GM12892 (cell line): Measurements from ENCODE around the gene SYK.
A peak's percentile ranks its signal among the peaks of the same experiment; 100 is the strongest.
"Not testable (repeated sequence)": the region's sequence is repeated elsewhere in the genome, so short reads cannot be mapped to it uniquely, and the experiment has no call there.

Source experiments
- DNase-seq: peaks from one replicate; pipeline ENCODE4 v3.0.0; 2011; ENCODE audit not compliant: insufficient read length
- FAIRE-seq: peaks from 2 replicates; lab custom pipeline; 2011; peaks lifted over from hg19 to GRCh38; lab: Jason Lieb, UNC
- POLR2A ChIP-seq: IDR thresholded peaks from 2 replicates; pipeline ENCODE4 v1.6.1; 2011; ENCODE audit warnings: low read depth, low read length, control low read depth
- POLR2AphosphoS5 ChIP-seq: IDR thresholded peaks from 2 replicates; pipeline ENCODE4 v1.6.1; 2011; ENCODE audit warnings: low read depth, low read length, control low read depth
- TAF1 ChIP-seq: IDR thresholded peaks from 2 replicates; pipeline ENCODE4 v1.6.1; 2011; ENCODE audit warnings: low read depth, mild to moderate bottlenecking, control low read depth, low read length, borderline replicate concordance

The SYK gene

GRCh38 chr9:90775657-90776056 is 26.0 kb upstream of the SYK start:
- TF ChIP-seq POLR2AphosphoS5 = no peak
- TF ChIP-seq POLR2A = no peak
- no peak for TF ChIP-seq TAF1
- peak; percentile 71 for FAIRE-seq
- no peak for DNase-seq

- FAIRE-seq = no peak
- TF ChIP-seq POLR2A = no peak
- TF ChIP-seq TAF1 = no peak
- TF ChIP-seq POLR2AphosphoS5 = no peak
- no peak for DNase-seq
These were observed 22.9 kb upstream of the SYK start for GRCh38 chr9:90778746-90779145.

- FAIRE-seq = no peak
- DNase-seq = no peak
- TF ChIP-seq TAF1 (no peak), POLR2A (no peak), POLR2AphosphoS5 (no peak)
These were observed 18.1 kb upstream of the SYK start for GRCh38 chr9:90783552-90783951.

GRCh38 chr9:90783964-90784363 is 17.7 kb upstream of the SYK start:
- TF ChIP-seq TAF1 (no peak), POLR2A (no peak), POLR2AphosphoS5 (no peak)

GRCh38 chr9:90787771-90788460 is 13.7 kb upstream of the SYK start:
- no peak for TF ChIP-seq POLR2AphosphoS5
- TF ChIP-seq TAF1 = no peak
- TF ChIP-seq POLR2A = no peak
- DNase-seq (no peak), FAIRE-seq (peak; percentile 60)

More at GRCh38 chr9:90783964-90784363, 17.7 kb upstream of the SYK start:
- no peak for DNase-seq
- FAIRE-seq = no peak

- DNase-seq = not testable (repeated sequence)
- peak; percentile 70 for FAIRE-seq
These were observed 13.1 kb upstream of the SYK start for GRCh38 chr9:90788527-90788926.

- no peak for FAIRE-seq
- TF ChIP-seq TAF1 = no peak
- no peak for TF ChIP-seq POLR2A
- TF ChIP-seq POLR2AphosphoS5 = no peak
- no peak for DNase-seq
These were observed 12.2 kb upstream of the SYK start for GRCh38 chr9:90789408-90789807.

- no peak for DNase-seq
- TF ChIP-seq TAF1 = no peak
- no peak for TF ChIP-seq POLR2AphosphoS5
- no peak for TF ChIP-seq POLR2A
- FAIRE-seq = peak; percentile 30
These were observed 11.8 kb upstream of the SYK start for GRCh38 chr9:90789862-90790261.

GRCh38 chr9:90793024-90793423 is 8.6 kb upstream of the SYK start:
- FAIRE-seq, DNase-seq: not testable (repeated sequence)

GRCh38 chr9:90793729-90794128 is 7.9 kb upstream of the SYK start:
- DNase-seq (no peak), FAIRE-seq (peak; percentile 74)
- TF ChIP-seq POLR2A = no peak
- no peak for TF ChIP-seq POLR2AphosphoS5
- no peak for TF ChIP-seq TAF1

- no peak for TF ChIP-seq POLR2A
- no peak for TF ChIP-seq TAF1
- no peak for TF ChIP-seq POLR2AphosphoS5
- DNase-seq = no peak
- FAIRE-seq = peak; percentile 81
These were observed 6.5 kb upstream of the SYK start for GRCh38 chr9:90795084-90795483.

- TF ChIP-seq POLR2AphosphoS5 = no peak
- peak; percentile 73 for FAIRE-seq
- no peak for DNase-seq
These were observed 5.7 kb upstream of the SYK start for GRCh38 chr9:90795871-90796317.
